GM23338 (cell line): ENCODE data around the gene SNPH.

Source experiments
- CREB1 ChIP-seq: fragments of 250-450 bp; sonication (Bioruptor Pico); IDR thresholded peaks from 2 replicates; pipeline ENCODE4 v1.5.0; 2020; ENCODE audit warnings: low read depth, mild to moderate bottlenecking, moderate library complexity
- CTCF ChIP-seq, 2 experiments: fragments of 200-600 bp in 1 of 2; sonication (generic) in 1 of 2; conservative IDR thresholded peaks; 2 replicates each; pipeline versions ENCODE4 v1.5.1 to v1.6.1; 2016 to 2017; ENCODE audit warnings: antibody characterized with exemption in 2 of 2, low read depth in 2 of 2, mild to moderate bottlenecking in 2 of 2, moderate library complexity in 1 of 2
- EZH2 ChIP-seq: fragments of 200-600 bp; sonication (generic); IDR thresholded peaks from one replicate; pipeline ENCODE4 v1.8.0; 2017; ENCODE audit warnings: antibody characterized with exemption, mild to moderate bottlenecking, low read depth; ENCODE audit not compliant: unreplicated experiment
- POLR2AphosphoS5 ChIP-seq: IDR thresholded peaks from 2 replicates; pipeline ENCODE4 v1.6.1; 2016; ENCODE audit warnings: antibody characterized with exemption, low read depth
- ZNF331 ChIP-seq: fragments of 250-450 bp; sonication (Bioruptor Pico); IDR thresholded peaks from 2 replicates; pipeline ENCODE4 v1.5.0; 2020; ENCODE audit warnings: low read depth, mild to moderate bottlenecking, moderate library complexity
- TF ChIP-seq, protein P1 (sequence below): IDR thresholded peaks from one replicate; pipeline ENCODE4 v1.6.1; 2018; ENCODE audit warnings: antibody characterized with exemption; ENCODE audit not compliant: unreplicated experiment

DNA sequence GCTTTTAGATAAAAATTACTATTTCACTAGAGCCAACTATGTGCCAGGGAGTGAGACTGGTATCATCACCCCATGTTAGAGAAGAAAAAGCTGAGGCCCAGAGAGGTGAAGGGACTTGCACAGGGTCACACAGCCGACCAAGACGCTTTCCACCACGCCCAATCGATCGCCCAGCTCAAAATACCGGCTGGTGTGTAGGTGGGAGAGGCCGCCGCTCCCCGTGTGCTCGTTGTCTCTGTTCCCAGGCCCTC, 253 bp upstream of the SNPH start:
- TF ChIP-seq EZH2, result no peak
- no peak for TF ChIP-seq CREB1 (CRISPR knock-in tag)
- no peak; the same call in 1 of the 2 replicates for TF ChIP-seq POLR2AphosphoS5
- no peak for TF ChIP-seq CTCF (conservative IDR thresholded peaks at IDR 0.05; ENCODE audit: low read depth in 2 of 2)
- no peak for TF ChIP-seq ZNF331 (CRISPR knock-in tag)
- TF ChIP-seq, protein P1, sequence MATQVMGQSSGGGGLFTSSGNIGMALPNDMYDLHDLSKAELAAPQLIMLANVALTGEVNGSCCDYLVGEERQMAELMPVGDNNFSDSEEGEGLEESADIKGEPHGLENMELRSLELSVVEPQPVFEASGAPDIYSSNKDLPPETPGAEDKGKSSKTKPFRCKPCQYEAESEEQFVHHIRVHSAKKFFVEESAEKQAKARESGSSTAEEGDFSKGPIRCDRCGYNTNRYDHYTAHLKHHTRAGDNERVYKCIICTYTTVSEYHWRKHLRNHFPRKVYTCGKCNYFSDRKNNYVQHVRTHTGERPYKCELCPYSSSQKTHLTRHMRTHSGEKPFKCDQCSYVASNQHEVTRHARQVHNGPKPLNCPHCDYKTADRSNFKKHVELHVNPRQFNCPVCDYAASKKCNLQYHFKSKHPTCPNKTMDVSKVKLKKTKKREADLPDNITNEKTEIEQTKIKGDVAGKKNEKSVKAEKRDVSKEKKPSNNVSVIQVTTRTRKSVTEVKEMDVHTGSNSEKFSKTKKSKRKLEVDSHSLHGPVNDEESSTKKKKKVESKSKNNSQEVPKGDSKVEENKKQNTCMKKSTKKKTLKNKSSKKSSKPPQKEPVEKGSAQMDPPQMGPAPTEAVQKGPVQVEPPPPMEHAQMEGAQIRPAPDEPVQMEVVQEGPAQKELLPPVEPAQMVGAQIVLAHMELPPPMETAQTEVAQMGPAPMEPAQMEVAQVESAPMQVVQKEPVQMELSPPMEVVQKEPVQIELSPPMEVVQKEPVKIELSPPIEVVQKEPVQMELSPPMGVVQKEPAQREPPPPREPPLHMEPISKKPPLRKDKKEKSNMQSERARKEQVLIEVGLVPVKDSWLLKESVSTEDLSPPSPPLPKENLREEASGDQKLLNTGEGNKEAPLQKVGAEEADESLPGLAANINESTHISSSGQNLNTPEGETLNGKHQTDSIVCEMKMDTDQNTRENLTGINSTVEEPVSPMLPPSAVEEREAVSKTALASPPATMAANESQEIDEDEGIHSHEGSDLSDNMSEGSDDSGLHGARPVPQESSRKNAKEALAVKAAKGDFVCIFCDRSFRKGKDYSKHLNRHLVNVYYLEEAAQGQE, result no peak
